ENCODE results near the gene CADM2.

Gene CADM2

DNA sequence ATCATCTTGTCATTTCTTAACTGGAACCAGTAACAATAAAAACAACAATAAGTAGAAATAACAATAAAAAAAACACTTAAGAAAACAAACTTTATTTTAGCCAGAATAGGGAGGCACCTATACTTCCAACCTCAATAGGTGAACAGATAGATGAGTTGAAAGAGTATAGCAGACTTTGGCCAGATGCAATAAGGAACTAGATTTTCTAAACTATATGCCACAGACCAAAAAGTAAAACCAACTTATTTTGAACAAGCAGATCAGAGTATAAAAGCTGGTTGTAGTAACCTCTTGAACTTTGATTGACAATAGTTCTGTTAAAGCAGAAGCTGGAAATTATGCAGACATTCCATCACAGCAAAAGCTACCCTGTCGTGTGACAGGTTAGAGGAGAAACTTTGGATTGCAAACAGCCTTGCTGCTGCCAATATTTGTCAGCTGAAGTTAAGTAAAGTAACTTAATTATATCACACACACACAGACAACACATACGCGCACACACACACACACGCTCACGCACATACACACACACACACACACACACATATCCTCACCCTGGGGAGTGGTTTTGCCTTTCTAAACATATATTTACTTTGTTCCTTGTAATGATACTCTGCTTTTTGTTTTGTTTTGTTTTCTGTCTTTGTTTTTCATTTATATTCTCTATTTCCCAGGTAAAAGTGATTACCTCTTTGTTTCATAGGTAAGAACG, 1128.5 kb downstream of the CADM2 start:
- DNase-seq = no peak
- intact Hi-C loops (cut with DNase I) = no loop called here

DNA sequence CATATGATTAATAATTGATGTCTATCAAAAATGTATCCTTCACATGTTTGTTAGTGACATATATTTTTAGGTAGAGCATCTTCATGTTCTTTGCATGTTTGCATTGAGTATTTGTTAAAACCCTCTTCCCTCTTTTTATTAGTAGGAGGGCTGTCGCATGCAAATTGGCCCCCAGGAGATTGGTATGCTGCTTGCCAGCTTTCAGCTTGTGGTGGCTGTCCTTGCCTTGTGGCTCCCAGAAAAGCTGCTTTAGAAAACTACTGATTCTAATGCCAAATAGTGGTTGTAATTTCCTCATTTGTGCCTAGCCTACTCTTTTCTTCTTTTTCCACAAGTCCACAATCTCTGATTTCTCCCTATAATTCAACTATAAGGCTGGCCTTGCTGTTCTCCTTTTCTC, 1145.4 kb downstream of the CADM2 start:
- no peak for DNase-seq
- intact Hi-C loops (cut with DNase I) = no loop called here

DNA sequence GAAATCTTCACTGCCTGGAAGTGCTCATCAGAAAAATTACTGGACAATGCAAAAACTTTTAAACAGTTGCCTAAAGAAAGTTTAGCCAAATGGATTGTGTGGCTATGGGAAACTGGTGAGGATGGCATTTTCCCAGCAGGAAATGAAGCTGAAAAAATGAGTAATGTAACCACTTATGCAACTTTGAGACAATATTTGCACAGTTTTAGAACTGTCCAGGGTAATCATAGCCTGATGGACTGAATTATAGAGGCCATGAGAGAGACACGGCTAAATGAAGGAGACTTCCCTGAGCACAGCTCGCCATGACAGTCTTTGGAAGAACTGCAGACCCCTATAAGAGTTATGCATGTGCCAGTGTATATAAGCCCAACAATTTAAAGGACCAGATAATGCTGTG, 1150.6 kb downstream of the CADM2 start:
- DNase-seq = no peak
- intact Hi-C loops (cut with DNase I) = no loop called here

Measured in head of caudate nucleus (tissue), 42 donors.